T-cell (primary cell): ENCODE measurements around the gene GPT2. TPM values are rescaled to one million over a fixed set of nuclear protein-coding genes. Genes with fewer than 3 reads are reported as not detected.

Experiments
- ATAC-seq, 4 experiments: fragments of 200-7000 bp in 3 of 4; fragments of 150-1000 bp in 1 of 4; cut with Tn5 transposase; replicated peaks in 1 of 4; 1 replicate in 3 of 4; 2 replicates in 1 of 4; pipeline ENCODE4 v1.10.0; 2021; ENCODE audit warnings: moderate library complexity in 3 of 4, mild to moderate bottlenecking in 2 of 4, moderate number of reproducible peaks in 1 of 4
- CTCF ChIA-PET, 2 donors: fragments of 300-600 bp; sonication (Branson Sonifier 250); formaldehyde crosslinking; loops; one replicate each; lab custom pipeline; 2022; ENCODE audit warnings: antibody characterized with exemption in 2 of 2; lab: Charles Lee
- POLR2A ChIA-PET, 2 donors: fragments of 300-600 bp; sonication (Branson Sonifier 250); formaldehyde crosslinking; loops; one replicate each; lab custom pipeline; 2022; ENCODE audit warnings: antibody characterized with exemption in 2 of 2; lab: Charles Lee
- DNase-seq, 35 experiments: peaks; one replicate each; pipeline versions ENCODE4 v3.0.0 to v3.0.0-alpha.2; 2013 to 2023
- H3K27ac ChIP-seq: one replicate; pipeline ENCODE4 v1.5.1; 2013; ENCODE audit warnings: low read length
- H3K27me3 ChIP-seq, 2 experiments: replicated peaks in 1 of 2; 1 replicate in 1 of 2; 2 replicates in 1 of 2; pipeline versions ENCODE4 v1.6.1 to v1.7.0; 2013; ENCODE audit warnings: low read length in 1 of 2, mixed read lengths in 1 of 2; ENCODE audit not compliant: control insufficient read depth in 2 of 2, insufficient read depth in 2 of 2; ENCODE audit errors: extremely low read depth in 1 of 2
- H3K36me3 ChIP-seq, 2 donors: 1 replicate in 1 of 2; 2 replicates in 1 of 2; pipeline versions ENCODE4 v1.6.1 to v1.7.0; 2013; ENCODE audit warnings: low read length in 1 of 2; ENCODE audit not compliant: control insufficient read depth in 2 of 2, insufficient read depth in 1 of 2; ENCODE audit errors: extremely low read depth in 1 of 2
- H3K4me1 ChIP-seq, 2 experiments: 1 replicate in 1 of 2; 2 replicates in 1 of 2; pipeline versions ENCODE4 v1.6.1 to v1.7.0; 2013; ENCODE audit warnings: low read length in 2 of 2, mixed read lengths in 1 of 2; ENCODE audit not compliant: insufficient read depth in 2 of 2, control insufficient read depth in 1 of 2; ENCODE audit errors: extremely low read depth in 1 of 2
- H3K4me3 ChIP-seq, 2 donors: 1 replicate in 1 of 2; 2 replicates in 1 of 2; pipeline versions ENCODE4 v1.5.1 to v1.7.0; 2013; ENCODE audit warnings: mild to moderate bottlenecking in 2 of 2, low read length in 1 of 2, moderate library complexity in 1 of 2; ENCODE audit not compliant: control insufficient read depth in 1 of 2; ENCODE audit errors: extremely low read depth in 1 of 2
- H3K9me3 ChIP-seq: 2 replicates; pipeline ENCODE4 v1.7.0; 2013
- H3K27ac Mint-ChIP-seq, 2 donors: one replicate each; pipeline ENCODE4 v1.8.0; 2020 to 2021; ENCODE audit warnings: mild to moderate bottlenecking in 2 of 2, mixed read lengths in 2 of 2
- H3K27me3 Mint-ChIP-seq, 2 donors: one replicate each; pipeline ENCODE4 v1.8.0; 2021 to 2022; ENCODE audit warnings: mixed read lengths in 2 of 2
- H3K36me3 Mint-ChIP-seq: one replicate; pipeline ENCODE4 v1.8.0; 2021; ENCODE audit warnings: mixed read lengths
- H3K4me1 Mint-ChIP-seq, 3 donors: one replicate each; pipeline ENCODE4 v1.8.0; 2020 to 2022; ENCODE audit warnings: mixed read lengths in 3 of 3, mild to moderate bottlenecking in 1 of 3
- H3K4me3 Mint-ChIP-seq, 3 donors: one replicate each; pipeline ENCODE4 v1.8.0; 2020 to 2022; ENCODE audit warnings: mild to moderate bottlenecking in 3 of 3, mixed read lengths in 3 of 3, moderate library complexity in 3 of 3
- H3K9me3 Mint-ChIP-seq, 3 donors: one replicate each; pipeline ENCODE4 v1.8.0; 2020 to 2022; ENCODE audit warnings: mixed read lengths in 3 of 3
- WGBS: methylation state at CpG from one replicate; pipeline ENCODE4 v1.1.5; 2013; ENCODE audit warnings: missing lambda C conversion rate; ENCODE audit not compliant: insufficient coverage; 5-methylcytosine and 5-hydroxymethylcytosine counted together
- total RNA-seq, 35 experiments: library from RNA in 6 of 35; stranded (reverse) in 6 of 35; fragments of 120-200 nt in 1 of 35; gene quantifications; one replicate each; pipeline versions ENCODE4 v1.2.1 to v1.2.4 and lab custom pipeline; 2013 to 2026

GPT2 gene
- total RNA-seq (1 to 10 TPM in 3 of 5 donors, under 1 TPM in 2; 0.40 to 4.7 (median 2.1) TPM), total RNA-seq (lab: John Stamatoyannopoulos, UW) (0.28 to 47.0 (median 2.2) reads per million in 29 experiments)
- total RNA-seq (2013), result 0.94 TPM

GRCh38 chr16:46883690-46884512, at the start of gene GPT2:
Gene GPT2 (plus strand): TSS chr16:46884362. CDS start chr16:46884716, 354 bp downstream.
- Histone ChIP-seq H3K36me3 (no peaks in the 10 kb centered on the region), H3K27ac (no peak within 1 kb of the TSS), H3K4me1 (peaks cover 0 to 17% of the 10 kb centered on the region in 2 experiments), H3K27me3 (peaks cover 3 to 35% of the 10 kb centered on the region in 2 experiments), H3K4me3 (peak within 1 kb of the TSS; percentile 62 to 67), H3K9me3 (no peaks in the 10 kb centered on the region)
- H3K9me3 Mint-ChIP-seq, result no peaks in the 10 kb centered on the region
- DNase-seq, result peak; percentile 4 to 73 (median 45)
- no peaks in the 10 kb centered on the region for H3K36me3 Mint-ChIP-seq
- POLR2A ChIA-PET, result interaction anchor here (0.5 to 0.6 kb wide), 2 partner anchors 54 kb away, joined by 5 to 16 read pairs; no protein-coding TSS in a partner anchor
- CTCF ChIA-PET, result interaction anchor here (0.6 kb wide), 2 partner anchors 24 to 50 kb away, joined by 3 to 5 read pairs; no protein-coding TSS in a partner anchor
- H3K27me3 Mint-ChIP-seq, result peaks cover 7 to 11% of the 10 kb centered on the region in 2 donors
- peaks cover 5 to 13% (median 11%) of the 10 kb centered on the region in 3 donors for H3K4me1 Mint-ChIP-seq
- peak within 1 kb of the TSS; percentile 79 to 84 (median 84) for H3K4me3 Mint-ChIP-seq
- ATAC-seq, result peak; percentile 96 to 97 (median 96)
- H3K27ac Mint-ChIP-seq, result peak within 1 kb of the TSS in 1 of 2 donors; percentile 22
- WGBS, result under 1% methylated on average over 75 of the region's 75 CpGs

GRCh38 chr16:46836534-46837530, 47.3 kb upstream of the GPT2 start:
- no peak overlapping the region for H3K4me3 Mint-ChIP-seq
- 94% methylated on average over 2 of the region's 6 CpGs for WGBS
- CTCF ChIA-PET, result interaction anchor here (0.6 to 0.7 kb wide), 2 partner anchors 657 to 1727 kb away, joined by 3 to 7 read pairs; no protein-coding TSS in a partner anchor
- no peaks in the 10 kb centered on the region for H3K36me3 Mint-ChIP-seq
- no peak overlapping the region for H3K27ac Mint-ChIP-seq
- Histone ChIP-seq H3K4me1 (no peaks in the 10 kb centered on the region), H3K27me3 (no peaks in the 10 kb centered on the region), H3K9me3 (no peaks in the 10 kb centered on the region), H3K36me3 (no peaks in the 10 kb centered on the region), H3K4me3 (no peak overlapping the region), H3K27ac (no peak overlapping the region)
- no peaks in the 10 kb centered on the region for H3K27me3 Mint-ChIP-seq
- POLR2A ChIA-PET, result no interaction called here
- ATAC-seq (no peak), DNase-seq (no peak)
- peaks cover 0 to 2% (median 0%) of the 10 kb centered on the region in 3 donors for H3K4me1 Mint-ChIP-seq
- peaks cover 0 to under 1% (median 0%) of the 10 kb centered on the region in 3 donors for H3K9me3 Mint-ChIP-seq

- Mint-ChIP-seq H3K36me3 (no peaks in the 10 kb centered on the region), H3K4me3 (no peak overlapping the region), H3K4me1 (no peaks in the 10 kb centered on the region), H3K27me3 (peaks cover 0 to 3% of the 10 kb centered on the region in 2 donors), H3K27ac (no peak overlapping the region), H3K9me3 (peaks cover 0 to 6% (median 2%) of the 10 kb centered on the region in 3 donors)
- ATAC-seq, result no peak
- Histone ChIP-seq H3K27me3 (peaks cover 0 to 15% of the 10 kb centered on the region in 2 experiments), H3K9me3 (no peaks in the 10 kb centered on the region), H3K27ac (no peak overlapping the region), H3K36me3 (no peaks in the 10 kb centered on the region), H3K4me1 (no peaks in the 10 kb centered on the region), H3K4me3 (no peak overlapping the region)
- 74% methylated on average over 3 of the region's 11 CpGs for WGBS
- DNase-seq, result no peak
- ChIA-PET CTCF (interaction anchor here in 1 of 2 donors (1.1 kb wide), 1 partner anchor 40 kb away, joined by 5 read pairs; no protein-coding TSS in a partner anchor), POLR2A (no interaction called here)
Measured at GRCh38 chr16:46839986-46840443, 44.1 kb upstream of the GPT2 start.

- H3K27ac ChIP-seq, result no peak overlapping the region
- POLR2A ChIA-PET, result no interaction called here
- peaks cover 0 to 6% (median 2%) of the 10 kb centered on the region in 3 donors for H3K9me3 Mint-ChIP-seq
- no peak overlapping the region for H3K27ac Mint-ChIP-seq
- CTCF ChIA-PET, result interaction anchor here in 1 of 2 donors (0.6 kb wide), 1 partner anchor 34 kb away, joined by 9 read pairs; no protein-coding TSS in a partner anchor
- no peak overlapping the region for H3K4me3 ChIP-seq
- no peaks in the 10 kb centered on the region for H3K36me3 Mint-ChIP-seq
- 97% methylated on average over 9 of the region's 18 CpGs for WGBS
- H3K9me3 ChIP-seq, result no peaks in the 10 kb centered on the region
- H3K36me3 ChIP-seq, result no peaks in the 10 kb centered on the region
- H3K4me1 Mint-ChIP-seq, result no peaks in the 10 kb centered on the region
- H3K27me3 Mint-ChIP-seq, result peaks cover 2 to 8% of the 10 kb centered on the region in 2 donors
- no peaks in the 10 kb centered on the region for H3K4me1 ChIP-seq
- H3K27me3 ChIP-seq, result peaks cover 0 to 32% of the 10 kb centered on the region in 2 experiments
- H3K4me3 Mint-ChIP-seq, result no peak overlapping the region
- ATAC-seq (no peak), DNase-seq (no peak)
Measured at GRCh38 chr16:46842192-46842895, 41.8 kb upstream of the GPT2 start.

- WGBS, result 45% methylated on average over 64 of the region's 74 CpGs
- Mint-ChIP-seq H3K9me3 (peaks cover 0 to 6% (median 2%) of the 10 kb centered on the region in 3 donors), H3K4me1 (no peaks in the 10 kb centered on the region), H3K36me3 (no peaks in the 10 kb centered on the region), H3K27ac (no peak overlapping the region), H3K27me3 (peaks cover 4 to 8% of the 10 kb centered on the region in 2 donors), H3K4me3 (no peak overlapping the region)
- Histone ChIP-seq H3K4me1 (no peaks in the 10 kb centered on the region), H3K27me3 (peaks cover 0 to 32% of the 10 kb centered on the region in 2 experiments), H3K36me3 (no peaks in the 10 kb centered on the region), H3K27ac (no peak overlapping the region), H3K9me3 (no peaks in the 10 kb centered on the region), H3K4me3 (no peak overlapping the region)
- CTCF ChIA-PET, result interaction anchor here in 1 of 2 donors (0.7 kb wide), 1 partner anchor 54 kb away, joined by 3 read pairs; no protein-coding TSS in a partner anchor
- POLR2A ChIA-PET, result no interaction called here
- DNase-seq (no peak), ATAC-seq (no peak)
Measured at GRCh38 chr16:46843898-46844642, 40.1 kb upstream of the GPT2 start.
